IMR-90 (cell line): ENCODE results near the gene ESR1. TPM values are rescaled to one million over a fixed set of nuclear protein-coding genes. Genes with fewer than 3 reads are reported as not detected.

ENCODE experiments used
- ATAC-seq: fragments of 200-7000 bp; cut with Tn5 transposase; 2 replicates; pipeline ENCODE4 v1.9.1; 2020; ENCODE audit warnings: low read depth, mild to moderate bottlenecking, moderate library complexity
- BruUV-seq: library from RNA; stranded (reverse); fragments of 400-500 nt; replicated peaks from 2 replicates; lab custom pipeline; 2021; lab: Mats Ljungman, UMichigan
- CTCF ChIA-PET: fragments of 300-600 bp; formaldehyde crosslinking; extraction: SDS; loops from one replicate; lab custom pipeline; 2021; ENCODE audit warnings: antibody characterized with exemption; lab: Yijun Ruan, JAX
- POLR2A ChIA-PET: fragments of 300-600 bp; sonication (Branson Sonifier 250); formaldehyde crosslinking; loops from one replicate; lab custom pipeline; 2022; ENCODE audit warnings: antibody characterized with exemption; ENCODE audit not compliant: unreplicated experiment; lab: Charles Lee
- DNase-seq: peaks from one replicate; pipeline ENCODE4 v3.0.0; 2013
- H2AFZ ChIP-seq: replicated peaks from 2 replicates; pipeline ENCODE3; 2013; ENCODE audit warnings: low read length, mild to moderate bottlenecking; ENCODE audit not compliant: poor library complexity
- H2AK5ac ChIP-seq: 2 replicates; pipeline ENCODE4 v1.6.1; 2013; ENCODE audit warnings: low read depth, low read length, inconsistent platforms
- H2AK9ac ChIP-seq: replicated peaks from 2 replicates; pipeline ENCODE3; 2013; ENCODE audit warnings: mild to moderate bottlenecking, low read depth, low read length, moderate library complexity; ENCODE audit not compliant: poor library complexity
- H2BK120ac ChIP-seq: 2 replicates; pipeline ENCODE4 v1.6.1; 2013; ENCODE audit warnings: low read depth, low read length, inconsistent platforms
- H2BK15ac ChIP-seq: 3 replicates; pipeline ENCODE4 v1.6.1; 2013; ENCODE audit warnings: low read depth, low read length, inconsistent platforms
- H2BK20ac ChIP-seq: 2 replicates; pipeline ENCODE4 v1.6.1; 2013; ENCODE audit warnings: low read depth, mild to moderate bottlenecking, inconsistent platforms, low read length, moderate library complexity
- H2BK5ac ChIP-seq: 2 replicates; pipeline ENCODE4 v1.6.1; 2013; ENCODE audit warnings: mild to moderate bottlenecking, low read depth, low read length, inconsistent platforms; ENCODE audit not compliant: poor library complexity, severe bottlenecking
- H3K14ac ChIP-seq: replicated peaks from 2 replicates; pipeline ENCODE4 v1.6.1; 2013; ENCODE audit warnings: low read depth, low read length, inconsistent platforms
- H3K18ac ChIP-seq: 2 replicates; pipeline ENCODE4 v1.6.1; 2013; ENCODE audit warnings: low read depth, low read length, control low read depth
- H3K23ac ChIP-seq: 2 replicates; pipeline ENCODE4 v1.6.1; 2013; ENCODE audit warnings: low read depth, low read length, inconsistent platforms
- H3K27ac ChIP-seq: 2 replicates; pipeline ENCODE4 v1.5.1; 2013; ENCODE audit warnings: mild to moderate bottlenecking, control low read depth, low read length; ENCODE audit not compliant: insufficient read depth
- H3K27me3 ChIP-seq: 2 replicates; pipeline ENCODE4 v1.6.1; 2013; ENCODE audit warnings: low read length; ENCODE audit not compliant: control insufficient read depth, insufficient read depth
- H3K36me3 ChIP-seq: 2 replicates; pipeline ENCODE4 v1.6.1; 2013; ENCODE audit warnings: low read length, mixed read lengths; ENCODE audit not compliant: control insufficient read depth, insufficient read depth
- H3K4ac ChIP-seq: 2 replicates; pipeline ENCODE4 v1.6.1; 2013; ENCODE audit warnings: low read depth, low read length, inconsistent platforms
- H3K4me1 ChIP-seq: 2 replicates; pipeline ENCODE4 v1.6.1; 2013; ENCODE audit warnings: low read length, mixed read lengths; ENCODE audit not compliant: control insufficient read depth, insufficient read depth
- H3K4me2 ChIP-seq: 2 replicates; pipeline ENCODE4 v1.6.1; 2013; ENCODE audit warnings: low read depth, mild to moderate bottlenecking, control low read depth, low read length, moderate library complexity
- H3K4me3 ChIP-seq: 2 replicates; pipeline ENCODE4 v1.5.1; 2013; ENCODE audit warnings: low read depth, mild to moderate bottlenecking, control low read depth, low read length, moderate library complexity; ENCODE audit not compliant: insufficient read depth
- H3K56ac ChIP-seq: 2 replicates; pipeline ENCODE4 v1.6.1; 2013; ENCODE audit warnings: low read length, inconsistent platforms; ENCODE audit not compliant: insufficient read depth; ENCODE audit errors: extremely low read depth
- H3K79me1 ChIP-seq, 2 experiments: 2 replicates each; pipeline ENCODE4 v1.6.1; 2013; ENCODE audit warnings: low read length in 2 of 2, inconsistent platforms in 1 of 2, low read depth in 1 of 2
- H3K9ac ChIP-seq: 2 replicates; pipeline ENCODE4 v1.6.1; 2013; ENCODE audit warnings: low read depth, low read length, control low read depth
- H3K9me1 ChIP-seq: 2 replicates; pipeline ENCODE4 v1.6.1; 2013; ENCODE audit warnings: low read length, inconsistent platforms; ENCODE audit not compliant: insufficient read depth
- H3K9me3 ChIP-seq: 2 replicates; pipeline ENCODE4 v1.6.1; 2013; ENCODE audit warnings: low read length; ENCODE audit not compliant: control insufficient read depth, insufficient read depth
- H4K20me1 ChIP-seq: 2 replicates; pipeline ENCODE4 v1.6.1; 2013; ENCODE audit warnings: low read length, inconsistent platforms; ENCODE audit not compliant: insufficient read depth
- H4K5ac ChIP-seq: 2 replicates; pipeline ENCODE4 v1.6.1; 2013; ENCODE audit warnings: mild to moderate bottlenecking, low read depth, low read length, control low read depth
- H4K8ac ChIP-seq, 2 experiments: 2 replicates each; pipeline ENCODE4 v1.6.1; 2013; ENCODE audit warnings: low read depth in 2 of 2, low read length in 2 of 2, control low read depth in 1 of 2, inconsistent platforms in 1 of 2
- H4K91ac ChIP-seq: 2 replicates; pipeline ENCODE4 v1.6.1; 2013; ENCODE audit warnings: low read depth, low read length, inconsistent platforms; ENCODE audit not compliant: insufficient read depth
- BHLHE40 ChIP-seq: fragments of 150-350 bp; IDR thresholded peaks from 2 replicates; pipeline ENCODE4 v1.6.1; 2016; ENCODE audit warnings: mild to moderate bottlenecking, low read depth, low read length
- CEBPB ChIP-seq: IDR thresholded peaks from 2 replicates; pipeline ENCODE4 v1.6.1; 2012; ENCODE audit warnings: low read depth, low read length, improper control_type of control experiment
- FOS ChIP-seq: fragments of 150-350 bp; IDR thresholded peaks from 2 replicates; pipeline ENCODE4 v1.6.1; 2016; ENCODE audit warnings: low read depth, low read length
- MAFK ChIP-seq: IDR thresholded peaks from 2 replicates; pipeline ENCODE4 v1.6.1; 2012; ENCODE audit warnings: low read depth, low read length, improper control_type of control experiment
- MXI1 ChIP-seq: IDR thresholded peaks from 2 replicates; pipeline ENCODE4 v1.6.1; 2012; ENCODE audit warnings: low read depth, mild to moderate bottlenecking, low read length, moderate library complexity, borderline replicate concordance
- NFE2L2 ChIP-seq: fragments of 150-350 bp; IDR thresholded peaks from 2 replicates; pipeline ENCODE4 v1.6.1; 2016; ENCODE audit warnings: low read depth, mild to moderate bottlenecking, low read length
- RFX5 ChIP-seq: IDR thresholded peaks from 2 replicates; pipeline ENCODE4 v1.8.0; 2012; ENCODE audit warnings: low read depth, mild to moderate bottlenecking, low read length, moderate library complexity
- SMC3 ChIP-seq: fragments of 150-350 bp; IDR thresholded peaks from 2 replicates; pipeline ENCODE4 v1.6.1; 2016; ENCODE audit warnings: low read depth, mild to moderate bottlenecking, antibody characterized with exemption, low read length, moderate library complexity
- WGBS, 2 experiments: methylation state at CpG; one replicate each; pipeline versions ENCODE4 v1.1.5 to v1.1.7; 2013; ENCODE audit warnings: missing lambda C conversion rate in 2 of 2; ENCODE audit not compliant: insufficient read length in 1 of 2; ENCODE audit errors: extremely low coverage in 2 of 2; 5-methylcytosine and 5-hydroxymethylcytosine counted together
- dilution Hi-C: fragments of 300-500 bp; cut with HindIII; formaldehyde crosslinking; loops from one replicate; pipeline ENCODE4 v1.14.3; 2018; ENCODE audit warnings: low sequenced_read_pairs; ENCODE audit not compliant: unreplicated experiment
- in situ Hi-C: fragments of 300-500 bp; cut with MboI; formaldehyde crosslinking; loops from 3 replicates; pipeline ENCODE4 v1.14.3; 2019; ENCODE audit warnings: low sequenced_read_pairs, inconsistent platforms, mixed read lengths
- intact Hi-C: fragments of 100-400 bp; cut with micrococcal nuclease; formaldehyde crosslinking; loops from 2 replicates; pipeline ENCODE4 v1.10.0; 2022
- polyA plus RNA-seq, 3 experiments: library from polyadenylated mRNA; depleted of rRNA; stranded (reverse); fragments of >200 nt; gene quantifications; 2 replicates each; pipeline ENCODE4 v1.2.3, GENCODE V29; 2012; ENCODE audit warnings: low replicate concordance in 1 of 3
- total RNA-seq: library from RNA; depleted of rRNA; stranded (reverse); fragments of >200 nt; gene quantifications from 2 replicates; pipeline ENCODE4 v1.2.3, GENCODE V29; 2012
- TF ChIP-seq, protein P1 (sequence below): conservative IDR thresholded peaks from 2 replicates; pipeline ENCODE4 v1.5.1; 2012; ENCODE audit warnings: mild to moderate bottlenecking, low read depth, low read length, improper control_type of control experiment

ESR1 gene
- total and polyA plus RNA-seq, 2 of the 4 experiments (the other 2 are of a cell fraction) = not detected

DNA sequence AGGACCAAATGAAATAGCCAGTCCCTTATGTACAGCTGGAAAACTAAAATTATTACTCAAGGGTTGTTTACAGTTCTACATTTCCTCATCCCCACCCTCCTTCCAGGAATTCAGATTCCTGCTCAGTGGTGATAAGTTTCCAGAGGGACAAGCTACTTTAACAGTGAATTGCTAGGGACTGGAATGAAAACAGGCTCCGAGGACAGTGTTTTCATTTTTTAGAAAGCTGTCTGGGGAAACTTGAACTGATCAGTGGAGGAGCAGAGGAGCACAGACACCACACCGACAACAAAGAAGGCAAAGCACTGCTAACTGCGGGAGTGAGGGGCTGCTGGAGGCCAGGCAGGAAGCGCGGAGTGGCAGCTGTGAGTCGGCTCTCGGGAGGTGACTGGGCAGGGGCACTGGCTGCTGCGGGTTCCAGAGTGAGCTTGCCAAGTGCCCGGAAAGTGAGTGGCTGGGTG is 322.2 kb downstream of the ESR1 start (continued):
- TF ChIP-seq MXI1 = no peak

GRCh38 chr6:152130441-152130840 is 323.0 kb downstream of the ESR1 start:
- Histone ChIP-seq H2AK9ac (no peak overlapping the region), H4K20me1 (no peaks in the 10 kb centered on the region), H3K4ac (no peak overlapping the region), H3K4me2 (no peak overlapping the region), H4K91ac (no peak overlapping the region), H2AFZ (no peak overlapping the region), H3K56ac (no peak overlapping the region), H3K18ac (no peak overlapping the region), H3K9me3 (no peaks in the 10 kb centered on the region), H3K79me1 (peaks cover 0 to 6% of the 10 kb centered on the region in 2 experiments; a peak in 1 of 4 replicates), H2BK120ac (no peak overlapping the region), H4K8ac (no peak overlapping the region), H3K4me3 (no peak overlapping the region), H3K9me1 (peaks cover 6% of the 10 kb centered on the region; the same call in 1 of the 2 replicates), H2AK5ac (no peak overlapping the region), H3K9ac (no peak overlapping the region), H3K36me3 (peaks cover 28% of the 10 kb centered on the region), H2BK5ac (peak overlapping the region; percentile 44), H4K5ac (no peak overlapping the region), H2BK20ac (no peak overlapping the region), H3K27ac (no peak overlapping the region), H3K14ac (no peak overlapping the region), H3K23ac (no peak overlapping the region), H2BK15ac (no peak overlapping the region), H3K27me3 (no peaks in the 10 kb centered on the region), H3K4me1 (peaks cover 8% of the 10 kb centered on the region)
- TF ChIP-seq MAFK = no peak
- TF ChIP-seq, protein P1, sequence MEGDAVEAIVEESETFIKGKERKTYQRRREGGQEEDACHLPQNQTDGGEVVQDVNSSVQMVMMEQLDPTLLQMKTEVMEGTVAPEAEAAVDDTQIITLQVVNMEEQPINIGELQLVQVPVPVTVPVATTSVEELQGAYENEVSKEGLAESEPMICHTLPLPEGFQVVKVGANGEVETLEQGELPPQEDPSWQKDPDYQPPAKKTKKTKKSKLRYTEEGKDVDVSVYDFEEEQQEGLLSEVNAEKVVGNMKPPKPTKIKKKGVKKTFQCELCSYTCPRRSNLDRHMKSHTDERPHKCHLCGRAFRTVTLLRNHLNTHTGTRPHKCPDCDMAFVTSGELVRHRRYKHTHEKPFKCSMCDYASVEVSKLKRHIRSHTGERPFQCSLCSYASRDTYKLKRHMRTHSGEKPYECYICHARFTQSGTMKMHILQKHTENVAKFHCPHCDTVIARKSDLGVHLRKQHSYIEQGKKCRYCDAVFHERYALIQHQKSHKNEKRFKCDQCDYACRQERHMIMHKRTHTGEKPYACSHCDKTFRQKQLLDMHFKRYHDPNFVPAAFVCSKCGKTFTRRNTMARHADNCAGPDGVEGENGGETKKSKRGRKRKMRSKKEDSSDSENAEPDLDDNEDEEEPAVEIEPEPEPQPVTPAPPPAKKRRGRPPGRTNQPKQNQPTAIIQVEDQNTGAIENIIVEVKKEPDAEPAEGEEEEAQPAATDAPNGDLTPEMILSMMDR = no peak
- no peak for TF ChIP-seq RFX5
- TF ChIP-seq CEBPB = no peak
- no peak for TF ChIP-seq FOS
- TF ChIP-seq NFE2L2 = no peak
- TF ChIP-seq SMC3 = no peak
- TF ChIP-seq BHLHE40 = no peak
- no CpG with 5 or more reads among the region's 2 CpGs for WGBS, 2 experiments
- dilution Hi-C loops (no loop called here), in situ Hi-C loops (loop anchor here (25.0 kb wide), 1 partner anchor 693 kb away; no protein-coding TSS in a partner anchor), intact Hi-C loops (no loop called here)
- BruUV-seq = no TSS peak
- ATAC-seq = no peak
- DNase-seq = no peak
- CTCF ChIA-PET = interaction anchor here (1.0 kb wide), 1 partner anchor 366 kb away, joined by 3 read pairs; no protein-coding TSS in a partner anchor
- POLR2A ChIA-PET = no interaction called here
